Measurements from ENCODE around the gene RAC3. TPM values are rescaled to one million over a fixed set of nuclear protein-coding genes. Genes with fewer than 3 reads are reported as not detected.

RAC3 gene
- total RNA-seq, 1 donor: 1.8 TPM

- peaks cover 8% of the 10 kb centered on the region for H3K79me2 ChIP-seq (ENCODE audit: insufficient read depth, low read length)
- TF ChIP-seq CTCF (IDR thresholded peaks at IDR 0.05; ENCODE audit: extremely low read depth, low read depth, low read length): peak; percentile 75
- H2AFZ ChIP-seq (ENCODE audit: low read length): no peak overlapping the region
- H3K4me2 ChIP-seq (ENCODE audit: insufficient read depth, low read length): peak overlapping the region; percentile 96
- H4K20me1 ChIP-seq (ENCODE audit: insufficient read depth, low read length): peaks cover 28% of the 10 kb centered on the region
- peak; percentile 99 for DNase-seq (ENCODE audit: insufficient read length, low spot score, missing footprints)
- peaks cover 21% of the 10 kb centered on the region for H3K4me1 ChIP-seq (ENCODE audit: insufficient read depth, low read length)
- H3K27me3 ChIP-seq (ENCODE audit: insufficient read depth, low read length): no peaks in the 10 kb centered on the region
- H3K9me3 ChIP-seq (ENCODE audit: low read depth, low read length): no peaks in the 10 kb centered on the region
- H3K4me3 ChIP-seq (ENCODE audit: insufficient read depth, low read length): peak overlapping the region; percentile 92
- H3K27ac ChIP-seq (ENCODE audit: low read depth, low read length): no peak overlapping the region
- H3K36me3 ChIP-seq (ENCODE audit: insufficient read depth, low read length): no peaks in the 10 kb centered on the region
Observed at GRCh38 chr17:82021107-82021899, 10.2 kb upstream of the RAC3 start.

GRCh38 chr17:82021900-82022309 lies 9.6 kb upstream of the RAC3 start:
- Histone ChIP-seq H3K27me3 (ENCODE audit: insufficient read depth, low read length) (no peaks in the 10 kb centered on the region), H3K27ac (ENCODE audit: low read depth, low read length) (peak overlapping the region; percentile 51), H3K4me2 (ENCODE audit: insufficient read depth, low read length) (peak overlapping the region; percentile 96), H4K20me1 (ENCODE audit: insufficient read depth, low read length) (peaks cover 28% of the 10 kb centered on the region), H3K79me2 (ENCODE audit: insufficient read depth, low read length) (peaks cover 8% of the 10 kb centered on the region), H3K36me3 (ENCODE audit: insufficient read depth, low read length) (no peaks in the 10 kb centered on the region), H3K4me1 (ENCODE audit: insufficient read depth, low read length) (peaks cover 21% of the 10 kb centered on the region), H3K4me3 (ENCODE audit: insufficient read depth, low read length) (peak overlapping the region; percentile 92), H3K9me3 (ENCODE audit: low read depth, low read length) (no peaks in the 10 kb centered on the region), H2AFZ (ENCODE audit: low read length) (peak overlapping the region; percentile 77)
- DNase-seq (ENCODE audit: insufficient read length, low spot score, missing footprints): peak; percentile 89
- no peak for TF ChIP-seq CTCF (IDR thresholded peaks at IDR 0.05; ENCODE audit: extremely low read depth, low read depth, low read length)

GRCh38 chr17:82022310-82022980 lies 9.0 kb upstream of the RAC3 start, which contains the start of gene CENPX:
TSS of gene CENPX (minus strand) at chr17:82022878. CDS start at chr17:82022861, 17 bp downstream.
- peak within 1 kb of the TSS; percentile 96 for H3K4me2 ChIP-seq (ENCODE audit: insufficient read depth, low read length)
- H3K36me3 ChIP-seq (ENCODE audit: insufficient read depth, low read length): no peaks in the 10 kb centered on the region
- TF ChIP-seq CTCF (IDR thresholded peaks at IDR 0.05; ENCODE audit: extremely low read depth, low read depth, low read length): no peak
- peak within 1 kb of the TSS; percentile 82 for H2AFZ ChIP-seq (ENCODE audit: low read length)
- H3K9me3 ChIP-seq (ENCODE audit: low read depth, low read length): no peaks in the 10 kb centered on the region
- peaks cover 28% of the 10 kb centered on the region for H4K20me1 ChIP-seq (ENCODE audit: insufficient read depth, low read length)
- peak within 1 kb of the TSS; percentile 51 for H3K27ac ChIP-seq (ENCODE audit: low read depth, low read length)
- DNase-seq (ENCODE audit: insufficient read length, low spot score, missing footprints): peak; percentile 86
- peaks cover 21% of the 10 kb centered on the region for H3K4me1 ChIP-seq (ENCODE audit: insufficient read depth, low read length)
- H3K27me3 ChIP-seq (ENCODE audit: insufficient read depth, low read length): no peaks in the 10 kb centered on the region
- H3K4me3 ChIP-seq (ENCODE audit: insufficient read depth, low read length): peak within 1 kb of the TSS; percentile 92
- peaks cover 8% of the 10 kb centered on the region for H3K79me2 ChIP-seq (ENCODE audit: insufficient read depth, low read length)

- H4K20me1 ChIP-seq (ENCODE audit: insufficient read depth, low read length): peaks cover 28% of the 10 kb centered on the region
- no peaks in the 10 kb centered on the region for H3K36me3 ChIP-seq (ENCODE audit: insufficient read depth, low read length)
- H3K4me2 ChIP-seq (ENCODE audit: insufficient read depth, low read length): peak within 1 kb of the TSS; percentile 96
- no peaks in the 10 kb centered on the region for H3K9me3 ChIP-seq (ENCODE audit: low read depth, low read length)
- H3K4me3 ChIP-seq (ENCODE audit: insufficient read depth, low read length): peak within 1 kb of the TSS; percentile 92
- no peaks in the 10 kb centered on the region for H3K27me3 ChIP-seq (ENCODE audit: insufficient read depth, low read length)
- peak within 1 kb of the TSS; percentile 82 for H2AFZ ChIP-seq (ENCODE audit: low read length)
- H3K27ac ChIP-seq (ENCODE audit: low read depth, low read length): peak within 1 kb of the TSS; percentile 51
- peaks cover 21% of the 10 kb centered on the region for H3K4me1 ChIP-seq (ENCODE audit: insufficient read depth, low read length)
- DNase-seq (ENCODE audit: insufficient read length, low spot score, missing footprints): peak; percentile 100
- H3K79me2 ChIP-seq (ENCODE audit: insufficient read depth, low read length): peaks cover 8% of the 10 kb centered on the region
- no peak for TF ChIP-seq CTCF (IDR thresholded peaks at IDR 0.05; ENCODE audit: extremely low read depth, low read depth, low read length)
Observed at GRCh38 chr17:82022981-82023446, 8.5 kb upstream of the RAC3 start, which contains the start of gene LRRC45. TSS of gene LRRC45 (plus strand) at chr17:82023305. CDS start at chr17:82023644, 339 bp downstream.

All from osteoblast (primary cell).